Measurements from ENCODE around the gene PCNX2. TPM values are rescaled to one million over a fixed set of nuclear protein-coding genes. Genes with fewer than 3 reads are reported as not detected.

Gene PCNX2
- total and polyA plus RNA-seq, 2 donors (not counting 3 experiments of a cell fraction or from before 2014, with no cell fraction given), result 6.6 to 11.0 TPM

- intact Hi-C loops (cut with micrococcal nuclease) (no loop called here), dilution Hi-C loops (cut with MboI; ENCODE audit: extremely low pct_ligation_motif_present, low sequenced_read_pairs) (no loop called here)
- peak overlapping the region; percentile 26 for H3K4me2 ChIP-seq (ENCODE audit: insufficient read depth, low read length)
- no peaks in the 10 kb centered on the region for H3K9me3 ChIP-seq (replicated peaks; ENCODE audit: control insufficient read depth, insufficient read depth, low read length)
- H3K4me1 ChIP-seq (ENCODE audit: control insufficient read depth, extremely low read depth, insufficient read depth, low read length), result peaks cover 5% of the 10 kb centered on the region
- BruUV-seq (replicated peaks), result no TSS peak
- no peaks in the 10 kb centered on the region for H3K79me2 ChIP-seq (ENCODE audit: control insufficient read depth, insufficient read depth, low read length)
- H3K36me3 ChIP-seq (ENCODE audit: control insufficient read depth in 2 of 2, extremely low read depth in 1 of 2, insufficient read depth in 2 of 2, low read length in 2 of 2), result no peaks in the 10 kb centered on the region
- H3K27ac ChIP-seq (ENCODE audit: insufficient read depth, low read depth, low read length), result no peak overlapping the region
- no peaks in the 10 kb centered on the region for H4K20me1 ChIP-seq (replicated peaks; ENCODE audit: control insufficient read depth, extremely low read depth, insufficient read depth, low read length)
- TF ChIP-seq GATA2 (IDR thresholded peaks at IDR 0.05; ENCODE audit: insufficient read depth, insufficient read length, low read depth, low read length), result no peak
- no peak for TF ChIP-seq FOS (IDR thresholded peaks at IDR 0.05; ENCODE audit: borderline replicate concordance, insufficient read depth, low read length)
- peak; percentile 51 for TF ChIP-seq EZH2 (IDR thresholded peaks at IDR 0.05; ENCODE audit: borderline replicate concordance, low read depth, low read length, severe bottlenecking)
- ChIA-PET CTCF (no interaction called here), POLR2A (no interaction called here)
- peak overlapping the region; percentile 85 for H2AFZ ChIP-seq (ENCODE audit: low read depth, low read length)
- DNase-seq (ENCODE audit: low read depth, low spot score) (peak; percentile 10), FAIRE-seq (no peak)
- H3K4me3 ChIP-seq (replicated peaks in 1 of 3; ENCODE audit: insufficient read depth in 1 of 3, low read depth in 1 of 3, low read length in 3 of 3), result peak overlapping the region in 2 of 3 experiments; percentile 32 to 58
- H3K27me3 ChIP-seq (ENCODE audit: control insufficient read depth in 2 of 2, insufficient read depth in 2 of 2, low read length in 2 of 2), result no peaks in the 10 kb centered on the region
- no peaks in the 10 kb centered on the region for H3K9me1 ChIP-seq (replicated peaks; ENCODE audit: control insufficient read depth, extremely low read depth, insufficient read depth, low read length)
- no peak overlapping the region for H3K9ac ChIP-seq (replicated peaks; ENCODE audit: extremely low read depth, insufficient read depth, low read length)
Observed at GRCh38 chr1:233328142-233328921, 32.8 kb upstream of the PCNX2 start.

GRCh38 chr1:233327651-233328141 is 32.2 kb upstream of the PCNX2 start, which contains the start of gene MAP3K21:
Gene MAP3K21, plus strand, starts transcription at chr1:233327724. Its CDS starts 305 bp downstream, at chr1:233328029.
- Histone ChIP-seq H3K4me3 (replicated peaks in 1 of 3; ENCODE audit: insufficient read depth in 1 of 3, low read depth in 1 of 3, low read length in 3 of 3) (peak within 1 kb of the TSS; percentile 21 to 58 (median 32)), H3K27ac (ENCODE audit: insufficient read depth, low read depth, low read length) (no peak within 1 kb of the TSS), H3K9ac (replicated peaks; ENCODE audit: extremely low read depth, insufficient read depth, low read length) (peak within 1 kb of the TSS; percentile 42), H3K9me1 (replicated peaks; ENCODE audit: control insufficient read depth, extremely low read depth, insufficient read depth, low read length) (no peaks in the 10 kb centered on the region), H3K27me3 (ENCODE audit: control insufficient read depth in 2 of 2, insufficient read depth in 2 of 2, low read length in 2 of 2) (no peaks in the 10 kb centered on the region), H3K4me1 (ENCODE audit: control insufficient read depth, extremely low read depth, insufficient read depth, low read length) (peaks cover 5% of the 10 kb centered on the region), H4K20me1 (replicated peaks; ENCODE audit: control insufficient read depth, extremely low read depth, insufficient read depth, low read length) (no peaks in the 10 kb centered on the region), H3K79me2 (ENCODE audit: control insufficient read depth, insufficient read depth, low read length) (no peaks in the 10 kb centered on the region), H3K4me2 (ENCODE audit: insufficient read depth, low read length) (peak within 1 kb of the TSS; percentile 26), H2AFZ (ENCODE audit: low read depth, low read length) (peak within 1 kb of the TSS; percentile 85), H3K36me3 (ENCODE audit: control insufficient read depth in 2 of 2, extremely low read depth in 1 of 2, insufficient read depth in 2 of 2, low read length in 2 of 2) (no peaks in the 10 kb centered on the region), H3K9me3 (replicated peaks; ENCODE audit: control insufficient read depth, insufficient read depth, low read length) (no peaks in the 10 kb centered on the region)
- dilution Hi-C loops (cut with MboI; ENCODE audit: extremely low pct_ligation_motif_present, low sequenced_read_pairs) (no loop called here), intact Hi-C loops (cut with micrococcal nuclease) (no loop called here)
- no TSS peak for BruUV-seq (replicated peaks)
- ChIA-PET POLR2A (no interaction called here), CTCF (no interaction called here)
- FAIRE-seq, result no peak
- DNase-seq (ENCODE audit: low read depth, low spot score), result peak; percentile 17
- no peak for TF ChIP-seq JUN (IDR thresholded peaks at IDR 0.05; ENCODE audit: borderline replicate concordance, insufficient read depth, insufficient read length, low read depth)
- no peak for TF ChIP-seq EZH2 (IDR thresholded peaks at IDR 0.05; ENCODE audit: borderline replicate concordance, low read depth, low read length, severe bottlenecking)
- no peak for TF ChIP-seq GATA2 (IDR thresholded peaks at IDR 0.05; ENCODE audit: insufficient read depth, insufficient read length, low read depth, low read length)
- TF ChIP-seq MYC (IDR thresholded peaks at IDR 0.05; ENCODE audit: low read depth, low read length), result no peak
- no peak for TF ChIP-seq POLR2AphosphoS5 (IDR thresholded peaks at IDR 0.05; ENCODE audit: insufficient read depth, low read depth, low read length)
